ENCODE results near the gene SCN9A.

- TF ChIP-seq CTCF (IDR thresholded peaks at IDR 0.05; ENCODE audit: insufficient read depth, low read depth, low read length) (no peak), EZH2 (IDR thresholded peaks at IDR 0.05; ENCODE audit: insufficient read depth, low read length) (no peak)
Observed at GRCh38 chr2:166332106-166332505, 43.6 kb downstream of the SCN9A start.
